Breast epithelium (tissue), 4 donors: Measurements from ENCODE around the gene ZNF618. TPM values are rescaled to one million over a fixed set of nuclear protein-coding genes. Genes with fewer than 3 reads are reported as not detected.

Experiments used
- DNase-seq, 2 donors: peaks; one replicate each; pipeline ENCODE4 v3.0.0-alpha.2; 2019; ENCODE audit warnings: low spot score in 2 of 2
- H3K27ac ChIP-seq, 2 donors: fragments of 200-600 bp; sonication (generic) in 1 of 2; one replicate each; pipeline ENCODE4 v1.5.1; 2016 to 2019; ENCODE audit warnings: mild to moderate bottlenecking in 1 of 2
- H3K27me3 ChIP-seq, 2 donors: fragments of 200-600 bp; sonication (generic) in 1 of 2; one replicate each; pipeline versions ENCODE4 v1.5.1 to v1.6.0; 2017 to 2019; ENCODE audit warnings: control low read depth in 1 of 2, mild to moderate bottlenecking in 1 of 2
- H3K36me3 ChIP-seq: fragments of 200-600 bp; one replicate; pipeline ENCODE4 v1.5.1; 2019
- H3K4me1 ChIP-seq, 2 donors: fragments of 200-600 bp; sonication (generic); one replicate each; pipeline ENCODE4 v1.5.1; 2016 to 2019; ENCODE audit warnings: control low read depth in 1 of 2
- H3K4me3 ChIP-seq, 3 donors: fragments of 200-600 bp; sonication (generic); 1 replicate in 2 of 3; 2 replicates in 1 of 3; pipeline ENCODE4 v1.5.1; 2016 to 2019; ENCODE audit warnings: mild to moderate bottlenecking in 3 of 3, moderate library complexity in 2 of 3
- H3K9me3 ChIP-seq, 2 donors: fragments of 200-600 bp; sonication (generic) in 1 of 2; one replicate each; pipeline ENCODE4 v1.5.1; 2016 to 2019; ENCODE audit warnings: control low read depth in 1 of 2
- POLR2A ChIP-seq: fragments of 450-650 bp; IDR thresholded peaks from one replicate; pipeline ENCODE4 v1.6.1; 2016; ENCODE audit warnings: antibody characterized with exemption, mild to moderate bottlenecking, moderate library complexity
- POLR2AphosphoS5 ChIP-seq, 3 donors: sonication (generic); formaldehyde crosslinking; IDR thresholded peaks; one replicate each; pipeline ENCODE4 v1.6.1; 2017; ENCODE audit warnings: antibody characterized with exemption in 3 of 3
- intact Hi-C: fragments of 100-400 bp; cut with DNase I; formaldehyde crosslinking; loops from one replicate; pipeline ENCODE4 v1.15.1; 2023; ENCODE audit warnings: low total_unique reads
- total RNA-seq, 3 donors: library from RNA; depleted of rRNA; stranded (reverse); fragments of >200 nt; gene quantifications; one replicate each; pipeline ENCODE4 v1.1.0, GENCODE V29; 2016
- TF ChIP-seq, protein P1 (sequence below), 3 donors: fragments of 450-650 bp; IDR thresholded peaks; one replicate each; pipeline ENCODE4 v1.5.1; 2016 to 2017; ENCODE audit warnings: antibody characterized with exemption in 3 of 3, mild to moderate bottlenecking in 3 of 3, moderate library complexity in 3 of 3

Gene ZNF618
- total RNA-seq, 3 donors from 2014 or later: 4.6 to 11.8 (median 10.4) TPM

DNA sequence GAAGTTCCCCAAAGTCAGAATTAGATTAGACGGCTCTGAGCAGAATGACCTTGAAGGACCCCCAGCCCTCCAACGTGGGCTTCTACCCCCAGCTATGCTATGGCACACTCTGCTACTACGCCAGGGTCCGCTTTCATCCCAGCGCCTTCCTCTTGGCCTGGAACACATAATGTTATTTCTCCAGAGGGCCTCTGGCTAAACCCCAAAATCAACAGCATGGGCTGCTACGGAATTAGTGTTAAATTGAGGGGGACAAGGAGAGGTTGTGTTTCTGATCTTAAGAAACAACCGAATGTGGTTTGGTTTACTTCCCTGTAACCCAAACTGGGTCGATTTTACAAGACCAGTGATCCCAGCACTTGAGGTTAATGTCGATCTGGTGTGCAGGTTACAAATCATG lies 97.1 kb downstream of the ZNF618 start:
- Histone ChIP-seq H3K36me3 (no peaks in the 10 kb centered on the region), H3K4me1 (no peaks in the 10 kb centered on the region), H3K9me3 (no peaks in the 10 kb centered on the region), H3K27me3 (no peaks in the 10 kb centered on the region), H3K4me3 (no peak overlapping the region), H3K27ac (peak overlapping the region in 1 of 2 donors; percentile 5)
- intact Hi-C loops: no loop called here
- no peak for DNase-seq
- TF ChIP-seq, protein P1, sequence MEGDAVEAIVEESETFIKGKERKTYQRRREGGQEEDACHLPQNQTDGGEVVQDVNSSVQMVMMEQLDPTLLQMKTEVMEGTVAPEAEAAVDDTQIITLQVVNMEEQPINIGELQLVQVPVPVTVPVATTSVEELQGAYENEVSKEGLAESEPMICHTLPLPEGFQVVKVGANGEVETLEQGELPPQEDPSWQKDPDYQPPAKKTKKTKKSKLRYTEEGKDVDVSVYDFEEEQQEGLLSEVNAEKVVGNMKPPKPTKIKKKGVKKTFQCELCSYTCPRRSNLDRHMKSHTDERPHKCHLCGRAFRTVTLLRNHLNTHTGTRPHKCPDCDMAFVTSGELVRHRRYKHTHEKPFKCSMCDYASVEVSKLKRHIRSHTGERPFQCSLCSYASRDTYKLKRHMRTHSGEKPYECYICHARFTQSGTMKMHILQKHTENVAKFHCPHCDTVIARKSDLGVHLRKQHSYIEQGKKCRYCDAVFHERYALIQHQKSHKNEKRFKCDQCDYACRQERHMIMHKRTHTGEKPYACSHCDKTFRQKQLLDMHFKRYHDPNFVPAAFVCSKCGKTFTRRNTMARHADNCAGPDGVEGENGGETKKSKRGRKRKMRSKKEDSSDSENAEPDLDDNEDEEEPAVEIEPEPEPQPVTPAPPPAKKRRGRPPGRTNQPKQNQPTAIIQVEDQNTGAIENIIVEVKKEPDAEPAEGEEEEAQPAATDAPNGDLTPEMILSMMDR (IDR thresholded peaks at IDR 0.05): no peak
- TF ChIP-seq POLR2A (no peak), POLR2AphosphoS5 (IDR thresholded peaks at IDR 0.05) (no peak)

DNA sequence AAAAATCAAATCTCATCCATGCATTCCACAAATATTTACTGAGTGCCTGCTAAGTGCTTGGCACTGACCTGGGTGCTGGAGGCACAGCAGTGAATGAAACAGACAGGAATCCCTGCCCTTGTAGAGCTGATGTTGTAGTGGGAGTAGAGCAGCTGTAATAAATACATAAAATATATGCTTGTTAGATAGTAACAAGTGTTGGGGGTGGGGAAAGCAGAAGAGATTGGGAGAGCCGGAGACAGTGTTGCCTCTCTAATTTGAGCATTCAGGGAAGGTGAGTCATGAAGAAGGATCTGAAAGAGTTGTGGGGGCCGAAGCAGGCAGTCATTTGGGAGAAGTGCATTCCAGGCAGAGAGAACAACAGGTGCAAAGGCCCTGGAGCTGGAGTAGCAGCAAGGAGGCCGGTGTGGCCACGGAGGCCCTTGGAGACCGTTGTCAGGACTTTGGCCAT lies 97.9 kb downstream of the ZNF618 start:
- no peaks in the 10 kb centered on the region for H3K9me3 ChIP-seq
- no peak for DNase-seq
- no peaks in the 10 kb centered on the region for H3K4me1 ChIP-seq
- no peaks in the 10 kb centered on the region for H3K27me3 ChIP-seq
- TF ChIP-seq, protein P1 (IDR thresholded peaks at IDR 0.05): no peak
- TF ChIP-seq POLR2AphosphoS5 (IDR thresholded peaks at IDR 0.05): no peak
- TF ChIP-seq POLR2A: no peak
- H3K36me3 ChIP-seq: no peaks in the 10 kb centered on the region
- no peak overlapping the region for H3K4me3 ChIP-seq
- no peak overlapping the region for H3K27ac ChIP-seq
- intact Hi-C loops: no loop called here

DNA sequence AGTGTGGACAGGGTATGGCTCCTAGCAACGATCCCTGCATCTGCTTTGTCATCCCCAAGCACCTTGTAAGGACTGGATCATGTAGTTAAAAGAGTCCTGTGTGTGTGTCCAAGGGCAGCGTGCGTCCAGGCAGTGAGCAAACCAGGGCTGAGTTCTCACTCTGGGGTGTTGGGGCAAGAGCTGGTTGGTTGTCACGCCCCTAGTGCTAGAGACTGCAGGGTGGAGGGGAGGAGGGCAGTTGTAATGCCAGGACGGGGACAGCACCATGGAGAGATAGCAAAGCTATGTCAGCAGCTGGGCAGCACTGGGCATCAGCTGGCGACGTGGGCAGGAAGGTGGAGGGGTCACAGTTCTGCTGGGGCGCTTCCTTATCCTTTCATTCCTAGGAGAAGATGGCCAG lies 100.8 kb downstream of the ZNF618 start:
- Histone ChIP-seq H3K27me3 (no peaks in the 10 kb centered on the region), H3K4me1 (no peaks in the 10 kb centered on the region), H3K9me3 (no peaks in the 10 kb centered on the region), H3K27ac (no peak overlapping the region), H3K36me3 (no peaks in the 10 kb centered on the region), H3K4me3 (no peak overlapping the region)
- DNase-seq: no peak
- no peak for TF ChIP-seq POLR2A
- TF ChIP-seq, protein P1 (IDR thresholded peaks at IDR 0.05): no peak
- TF ChIP-seq POLR2AphosphoS5 (IDR thresholded peaks at IDR 0.05): no peak
- intact Hi-C loops: no loop called here

DNA sequence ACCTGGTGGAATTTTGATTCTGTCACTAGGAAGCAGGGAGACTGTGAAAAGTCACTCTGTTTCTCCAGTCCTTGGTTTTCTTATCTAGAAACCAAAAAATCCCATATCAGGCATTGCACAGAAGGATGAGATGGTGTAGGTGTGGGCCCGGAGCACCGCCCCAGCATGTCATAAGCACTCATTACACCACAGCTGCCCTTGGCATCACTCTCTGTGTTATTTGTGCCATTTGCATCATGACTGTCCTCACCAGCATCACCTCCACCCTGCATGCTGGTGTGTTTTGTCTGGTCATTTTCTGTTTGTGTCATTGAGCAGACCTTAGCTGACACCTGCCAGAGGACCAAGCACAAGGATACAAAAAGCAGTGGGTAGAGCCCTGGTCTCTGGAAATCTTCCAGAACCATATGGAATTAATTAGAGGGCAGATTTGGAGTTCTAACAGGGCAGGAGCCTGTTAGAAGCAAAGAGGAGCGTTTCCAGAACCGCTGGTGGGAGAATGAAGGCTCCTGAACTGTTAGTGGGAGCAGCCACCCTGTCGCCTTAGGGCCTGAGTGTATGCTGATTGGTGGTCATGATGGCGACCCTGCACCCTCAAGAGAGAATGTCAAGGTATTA lies 102.7 kb downstream of the ZNF618 start:
- Histone ChIP-seq H3K4me1 (no peaks in the 10 kb centered on the region), H3K9me3 (no peaks in the 10 kb centered on the region), H3K36me3 (no peaks in the 10 kb centered on the region), H3K4me3 (no peak overlapping the region), H3K27me3 (no peaks in the 10 kb centered on the region), H3K27ac (no peak overlapping the region)
- no peak for DNase-seq
- intact Hi-C loops: no loop called here
- TF ChIP-seq POLR2A (no peak), POLR2AphosphoS5 (IDR thresholded peaks at IDR 0.05) (no peak)
- TF ChIP-seq, protein P1 (IDR thresholded peaks at IDR 0.05): no peak

DNA sequence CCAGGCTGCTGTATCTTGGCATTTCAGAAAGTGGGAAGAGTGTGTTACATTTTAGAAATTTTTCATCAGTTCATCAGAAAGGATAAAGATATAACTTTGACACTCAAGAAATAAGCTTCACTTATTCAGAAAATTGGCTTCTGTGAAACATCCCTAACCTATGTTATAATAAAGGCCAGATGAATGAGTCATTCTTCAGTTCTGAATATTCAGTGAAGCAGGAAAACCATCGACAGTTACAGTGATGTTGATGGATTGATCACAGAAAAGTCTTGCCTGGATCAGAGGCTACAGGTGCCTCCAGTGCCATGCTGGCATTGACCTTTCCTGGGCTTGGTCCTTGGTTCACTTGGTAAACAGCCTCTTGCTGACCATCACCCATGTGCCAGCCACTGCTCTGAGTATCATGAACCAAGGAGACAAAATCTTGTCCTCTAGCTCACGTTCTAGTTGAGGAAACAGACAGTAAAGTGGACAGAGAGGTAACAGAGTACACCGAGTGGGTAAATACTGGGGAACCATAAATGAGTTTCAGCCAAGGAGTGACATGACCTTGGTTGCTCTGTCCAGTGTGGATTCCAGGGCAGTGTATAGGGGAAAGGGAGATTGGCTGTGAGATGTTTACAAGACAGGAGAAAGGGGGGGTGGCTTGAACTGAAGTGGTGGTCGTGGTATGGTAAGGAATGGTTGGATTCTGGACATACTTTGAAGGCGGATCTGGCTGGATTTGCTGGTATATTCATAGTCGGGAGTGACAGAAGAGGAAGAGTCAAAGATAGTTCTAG lies 103.4 kb downstream of the ZNF618 start:
- Histone ChIP-seq H3K4me3 (no peak overlapping the region), H3K36me3 (no peaks in the 10 kb centered on the region), H3K27ac (no peak overlapping the region), H3K27me3 (no peaks in the 10 kb centered on the region), H3K9me3 (no peaks in the 10 kb centered on the region), H3K4me1 (no peaks in the 10 kb centered on the region)
- TF ChIP-seq, protein P1 (IDR thresholded peaks at IDR 0.05): no peak
- TF ChIP-seq POLR2AphosphoS5 (IDR thresholded peaks at IDR 0.05) (no peak), POLR2A (no peak)
- intact Hi-C loops: no loop called here
- no peak for DNase-seq
